T1000 (cell line): ENCODE measurements around the gene RPL41.
A peak's percentile ranks its signal among the peaks of the same experiment; 100 is the strongest.
"Not testable (repeated sequence)": the region's sequence is repeated elsewhere in the genome, so short reads cannot be mapped to it uniquely, and the experiment has no call there.

Experiments used
- DNase-seq: peaks from one replicate; lab custom pipeline; 2025; ENCODE audit warnings: mixed read lengths; lab: John Stamatoyannopoulos, UW

The RPL41 gene

DNA sequence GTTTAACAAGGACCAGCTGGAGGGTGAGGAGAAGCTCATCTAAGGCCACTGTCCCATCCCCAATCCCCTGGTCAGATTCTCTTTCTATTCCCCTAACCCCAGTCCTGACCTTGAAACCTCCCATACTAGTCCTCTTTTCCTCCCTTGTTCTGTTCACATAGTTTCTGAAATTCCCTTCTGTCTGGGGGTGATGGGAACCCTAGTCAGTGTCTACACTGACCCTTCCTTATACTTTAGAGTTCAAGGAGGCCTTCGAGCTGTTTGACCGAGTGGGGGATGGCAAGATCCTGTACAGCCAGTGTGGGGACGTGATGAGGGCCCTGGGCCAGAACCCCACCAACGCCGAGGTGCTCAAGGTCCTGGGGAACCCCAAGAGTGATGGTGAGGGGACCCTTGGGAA lies 38.4 kb downstream of the RPL41 start:
- DNase-seq: no peak

DNA sequence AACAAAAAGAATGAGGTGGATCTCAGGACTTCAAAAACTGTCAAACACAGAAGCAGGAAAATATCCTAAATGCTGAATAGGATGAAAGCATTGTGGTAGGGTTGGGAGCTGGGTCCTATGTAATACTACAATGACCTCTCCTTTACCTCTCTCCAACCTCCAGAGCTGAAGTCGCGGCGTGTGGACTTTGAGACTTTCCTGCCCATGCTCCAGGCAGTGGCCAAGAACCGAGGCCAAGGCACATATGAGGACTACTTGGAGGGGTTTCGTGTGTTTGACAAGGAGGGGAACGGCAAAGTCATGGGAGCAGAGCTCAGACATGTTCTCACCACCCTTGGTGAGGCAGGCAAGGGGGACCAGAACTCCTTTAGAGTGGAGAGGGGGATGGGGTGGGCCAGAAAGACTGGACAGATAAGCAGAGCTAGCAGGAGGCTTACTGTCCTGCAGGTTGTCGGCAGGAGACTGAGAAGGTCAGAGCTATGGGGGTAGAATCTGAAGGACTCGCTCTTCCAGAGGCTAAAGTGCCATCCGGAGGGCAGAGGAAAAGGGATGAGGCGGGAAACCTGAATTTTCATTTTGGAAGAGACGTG lies 38.9 kb downstream of the RPL41 start:
- no peak for DNase-seq

DNA sequence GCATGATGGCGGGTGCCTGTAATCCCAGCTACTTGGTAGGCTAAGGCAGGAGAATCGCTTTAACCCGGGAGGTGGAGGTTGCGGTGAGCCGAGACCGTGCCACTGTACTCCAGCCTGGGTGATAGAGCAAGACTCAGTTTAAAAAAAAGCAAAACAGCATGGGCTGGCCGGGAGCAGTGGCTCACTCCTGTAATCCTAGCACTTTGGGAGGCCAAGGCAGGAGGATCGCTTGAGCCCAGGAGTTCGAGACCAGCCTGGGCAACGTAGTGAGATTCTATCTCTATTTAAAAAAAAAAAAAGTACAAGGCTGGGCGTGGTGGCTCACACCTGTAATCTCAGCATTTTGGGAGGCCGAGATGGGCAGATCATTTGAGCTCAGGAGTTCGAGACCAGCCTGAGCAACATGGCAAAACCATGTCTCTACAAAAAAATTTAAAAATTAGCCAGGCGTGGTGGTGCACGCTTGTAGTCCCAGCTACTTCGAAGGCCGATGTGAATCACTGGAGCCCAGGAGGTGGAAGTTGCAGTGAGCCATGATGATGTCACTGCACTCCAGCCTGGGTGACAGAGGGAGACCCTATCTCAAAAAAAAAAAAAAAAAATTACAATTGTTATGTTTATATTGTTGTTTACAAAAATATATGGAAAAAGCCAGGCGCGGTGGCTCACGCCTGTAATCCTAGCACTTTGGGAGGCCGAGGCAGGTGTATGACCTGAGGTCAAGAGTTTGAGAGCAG lies 40.2 kb downstream of the RPL41 start:
- DNase-seq: not testable (repeated sequence)

DNA sequence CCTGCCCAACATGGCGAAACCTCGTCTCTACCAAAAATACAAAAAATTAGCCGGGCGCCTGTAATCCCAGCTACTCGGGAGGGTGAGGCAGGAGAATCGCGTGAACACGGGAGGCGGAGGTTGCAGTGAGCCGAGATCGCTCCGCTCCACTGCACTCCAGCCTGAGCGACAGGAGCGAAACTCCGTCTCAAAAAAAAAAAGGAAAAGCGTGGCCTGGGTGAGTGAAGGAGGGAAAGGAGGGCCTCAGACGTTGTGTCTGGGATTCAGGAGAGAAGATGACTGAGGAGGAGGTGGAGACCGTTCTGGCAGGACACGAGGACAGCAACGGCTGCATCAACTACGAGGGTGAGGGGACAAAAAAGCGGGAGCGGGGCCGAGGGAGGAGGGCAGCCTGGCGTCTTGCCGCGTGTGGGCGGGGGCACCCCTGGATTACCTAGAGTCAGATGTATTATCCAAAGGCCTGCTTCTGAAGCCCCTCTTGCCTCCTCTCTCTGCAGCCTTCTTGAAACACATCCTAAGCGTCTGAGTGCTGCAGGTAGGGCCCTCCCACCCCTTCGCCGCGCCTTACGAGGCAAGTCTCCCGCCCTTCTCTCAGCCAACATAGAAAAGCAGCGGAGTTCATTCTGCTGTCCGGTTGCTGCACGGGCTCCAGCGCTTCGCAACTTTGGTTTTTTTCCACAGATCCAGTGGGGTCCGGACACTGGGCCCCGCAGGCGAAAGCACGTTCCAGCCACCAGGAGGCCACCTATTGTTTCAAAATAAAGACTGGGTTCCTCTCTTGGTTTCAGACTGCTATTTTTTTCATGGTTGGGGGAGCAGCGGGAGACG lies 41.0 kb downstream of the RPL41 start:
- DNase-seq: peak; percentile 77

DNA sequence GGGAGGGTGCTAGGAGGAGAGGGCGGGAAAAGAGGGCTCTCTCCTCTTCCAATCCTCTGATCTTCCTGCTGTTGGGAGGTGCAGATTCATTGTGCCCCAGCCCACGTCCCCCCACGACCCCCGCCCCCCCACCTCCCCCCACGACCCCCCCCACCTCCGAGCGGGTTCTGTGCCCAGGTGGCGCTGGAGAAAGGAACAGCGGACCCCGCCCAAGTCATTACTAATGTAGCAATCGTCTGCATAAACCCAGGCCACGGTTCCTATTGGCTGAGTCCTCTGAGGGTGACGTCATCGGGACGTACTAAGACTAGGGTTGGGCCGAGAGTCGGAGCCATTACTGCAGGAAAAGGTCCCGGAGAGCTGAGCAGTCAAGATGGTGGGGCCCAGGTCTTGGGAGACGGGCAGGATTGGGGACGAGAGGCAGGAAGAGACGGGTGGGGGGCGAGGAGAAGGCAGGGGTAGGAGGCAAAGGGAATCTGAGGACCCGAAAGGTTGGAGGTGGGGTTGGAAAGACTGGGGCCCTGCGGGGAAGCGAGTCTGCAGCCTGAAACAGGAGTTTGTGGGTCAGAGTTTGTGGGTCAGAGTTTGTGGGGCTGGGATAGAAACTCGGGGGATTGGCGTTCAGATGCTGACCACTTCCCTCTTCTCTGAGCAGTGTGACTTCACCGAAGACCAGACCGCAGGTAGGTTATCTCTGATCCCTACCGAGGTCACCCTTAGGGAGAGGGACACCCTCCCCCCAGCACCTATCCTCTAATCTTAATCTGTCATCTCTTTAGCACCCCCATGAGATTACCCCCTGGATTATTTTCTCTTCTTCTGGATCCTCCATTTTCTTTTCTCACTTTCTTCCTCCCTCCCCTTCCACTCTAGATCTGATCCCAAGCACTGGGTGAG lies 41.8 kb downstream of the RPL41 start, which contains the start of gene MYL6:
MYL6 (plus strand) TSS at position 331 of the 897 bp plus-strand sequence; CDS start at position 374, 43 bp downstream.
- peak; percentile 89 for DNase-seq

DNA sequence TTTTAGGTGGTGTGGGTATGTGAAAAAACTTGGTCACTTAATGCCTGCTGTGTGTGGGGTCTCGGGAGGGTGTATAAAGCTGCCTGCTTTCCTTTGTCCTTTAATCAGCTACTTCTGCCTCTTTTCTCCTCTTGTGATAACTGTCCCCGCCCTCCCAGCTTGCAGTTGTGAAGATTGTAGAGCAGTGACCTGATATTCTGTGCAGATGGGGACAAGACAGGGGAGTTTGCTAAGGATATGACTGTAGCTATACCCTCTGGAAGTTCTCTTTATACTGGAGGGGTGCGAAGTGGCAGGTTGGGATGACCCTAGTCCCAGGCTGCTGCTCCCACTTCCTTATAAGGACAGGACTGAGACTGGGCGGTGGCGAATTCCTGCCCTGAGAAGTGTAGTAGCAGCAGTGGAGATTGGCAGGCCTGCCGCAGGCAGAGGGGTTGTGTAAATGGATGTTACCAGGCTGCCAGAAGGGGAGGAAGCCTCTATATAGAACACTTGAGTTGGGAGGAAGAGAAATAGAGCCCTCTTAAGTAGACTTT lies 42.6 kb downstream of the RPL41 start:
- no peak for DNase-seq

DNA sequence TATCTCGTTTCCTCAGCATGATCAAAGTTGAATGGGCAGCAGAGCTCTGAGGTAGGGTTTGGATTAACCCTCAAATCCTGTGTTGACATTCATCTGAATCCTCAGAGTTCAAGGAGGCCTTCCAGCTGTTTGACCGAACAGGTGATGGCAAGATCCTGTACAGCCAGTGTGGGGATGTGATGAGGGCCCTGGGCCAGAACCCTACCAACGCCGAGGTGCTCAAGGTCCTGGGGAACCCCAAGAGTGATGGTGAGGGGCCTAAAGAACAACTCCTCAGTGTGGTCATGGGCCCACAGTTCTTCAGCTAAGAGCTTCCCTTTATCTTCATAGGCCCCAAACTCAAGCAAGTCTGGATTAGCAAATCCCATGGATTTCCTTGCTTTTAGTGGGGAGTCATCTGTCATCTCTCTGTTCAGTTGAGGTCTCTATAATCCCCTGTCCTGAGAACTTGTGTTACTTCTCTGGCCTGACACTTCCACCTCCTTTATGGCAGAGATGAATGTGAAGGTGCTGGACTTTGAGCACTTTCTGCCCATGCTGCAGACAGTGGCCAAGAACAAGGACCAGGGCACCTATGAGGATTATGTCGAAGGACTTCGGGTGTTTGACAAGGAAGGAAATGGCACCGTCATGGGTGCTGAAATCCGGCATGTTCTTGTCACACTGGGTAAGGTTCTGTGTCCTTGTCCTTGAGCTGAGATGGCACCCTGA lies 43.2 kb downstream of the RPL41 start:
- no peak for DNase-seq

DNA sequence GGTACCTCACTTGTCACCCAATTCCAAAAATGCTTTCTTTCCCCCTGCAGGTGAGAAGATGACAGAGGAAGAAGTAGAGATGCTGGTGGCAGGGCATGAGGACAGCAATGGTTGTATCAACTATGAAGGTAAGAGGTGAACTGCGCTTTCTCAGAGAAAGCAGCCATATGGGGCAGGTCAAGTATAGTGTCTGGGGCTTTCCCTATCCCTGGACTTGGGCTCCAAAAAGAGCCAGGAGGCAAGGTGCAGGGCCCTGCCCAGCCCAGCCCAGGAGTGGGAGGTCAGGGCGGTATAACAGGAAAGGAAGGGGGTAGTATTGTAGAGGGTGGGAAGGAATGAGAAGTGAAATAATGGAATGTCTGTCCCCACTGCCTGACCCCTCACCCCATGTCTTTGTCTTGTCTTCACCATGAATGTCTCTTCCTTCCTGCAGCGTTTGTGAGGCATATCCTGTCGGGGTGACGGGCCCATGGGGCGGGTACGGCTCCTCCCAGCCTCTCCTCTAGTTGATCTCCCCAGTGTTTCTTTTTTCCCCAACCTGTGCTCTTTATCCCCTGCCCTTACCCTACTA lies 43.8 kb downstream of the RPL41 start:
- DNase-seq: no peak

DNA sequence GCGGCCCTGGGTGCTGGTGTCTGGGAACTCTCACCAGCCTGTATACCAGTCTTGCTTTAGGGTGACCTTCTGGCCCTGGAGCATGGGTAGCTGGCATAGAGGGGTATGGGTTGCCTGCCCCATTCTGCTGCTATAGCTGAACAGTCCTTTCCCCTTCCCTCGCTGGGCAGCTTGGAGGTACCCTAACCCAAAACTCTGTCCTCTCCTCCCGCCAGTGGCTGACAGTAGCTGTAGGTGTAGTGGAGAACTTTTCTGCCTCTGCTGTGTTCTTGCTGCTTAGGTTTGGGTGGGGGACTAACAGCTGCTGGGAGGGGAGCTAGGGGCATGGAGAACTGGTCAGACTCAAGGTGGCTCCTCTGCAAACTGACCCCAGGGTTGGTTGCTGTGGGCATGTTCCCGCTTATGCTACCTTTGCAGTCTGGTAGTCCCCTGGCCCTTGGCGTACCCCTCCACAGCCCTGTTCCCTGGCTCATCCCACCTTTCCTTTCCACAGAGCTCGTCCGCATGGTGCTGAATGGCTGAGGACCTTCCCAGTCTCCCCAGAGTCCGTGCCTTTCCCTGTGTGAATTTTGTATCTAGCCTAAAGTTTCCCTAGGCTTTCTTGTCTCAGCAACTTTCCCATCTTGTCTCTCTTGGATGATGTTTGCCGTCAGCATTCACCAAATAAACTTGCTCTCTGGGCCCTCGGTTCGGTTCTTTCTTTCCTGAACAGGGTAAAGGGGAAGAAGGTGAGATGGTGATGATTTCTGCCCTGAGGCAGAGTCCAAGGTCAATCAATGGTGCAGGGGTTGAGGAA lies 44.7 kb downstream of the RPL41 start:
- no peak for DNase-seq

DNA sequence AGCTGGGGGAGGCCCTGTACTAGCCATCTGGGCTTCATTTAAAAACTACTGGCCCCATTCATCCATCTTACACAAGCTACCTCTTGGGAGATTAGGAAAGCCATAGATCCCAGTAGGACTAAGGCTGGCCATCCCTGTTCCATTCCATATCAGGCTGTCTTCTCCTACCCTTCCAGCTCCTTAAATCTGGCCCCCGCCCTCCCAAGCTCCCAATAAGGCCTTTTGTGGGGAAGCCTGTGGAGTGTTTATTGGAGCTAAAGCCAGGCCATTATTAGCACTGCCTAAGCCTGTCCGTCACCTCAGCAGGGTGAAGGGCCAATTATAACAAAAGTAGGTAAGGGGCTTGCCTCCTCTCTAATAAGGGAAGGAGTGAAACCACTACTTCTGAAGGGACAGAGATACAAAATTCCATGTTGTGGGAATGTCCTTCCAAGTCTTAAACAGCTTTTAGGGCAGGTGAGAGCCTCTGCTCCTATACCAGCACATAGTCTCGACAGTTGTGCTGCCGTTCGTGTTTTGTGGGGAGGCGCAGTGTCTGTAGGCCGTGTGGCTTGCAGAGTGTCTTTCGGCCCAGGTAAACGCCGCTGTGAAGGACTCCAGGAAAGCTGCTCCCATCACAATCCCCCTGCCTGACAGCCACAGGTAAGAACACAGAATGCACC lies 45.4 kb downstream of the RPL41 start:
- no peak for DNase-seq

DNA sequence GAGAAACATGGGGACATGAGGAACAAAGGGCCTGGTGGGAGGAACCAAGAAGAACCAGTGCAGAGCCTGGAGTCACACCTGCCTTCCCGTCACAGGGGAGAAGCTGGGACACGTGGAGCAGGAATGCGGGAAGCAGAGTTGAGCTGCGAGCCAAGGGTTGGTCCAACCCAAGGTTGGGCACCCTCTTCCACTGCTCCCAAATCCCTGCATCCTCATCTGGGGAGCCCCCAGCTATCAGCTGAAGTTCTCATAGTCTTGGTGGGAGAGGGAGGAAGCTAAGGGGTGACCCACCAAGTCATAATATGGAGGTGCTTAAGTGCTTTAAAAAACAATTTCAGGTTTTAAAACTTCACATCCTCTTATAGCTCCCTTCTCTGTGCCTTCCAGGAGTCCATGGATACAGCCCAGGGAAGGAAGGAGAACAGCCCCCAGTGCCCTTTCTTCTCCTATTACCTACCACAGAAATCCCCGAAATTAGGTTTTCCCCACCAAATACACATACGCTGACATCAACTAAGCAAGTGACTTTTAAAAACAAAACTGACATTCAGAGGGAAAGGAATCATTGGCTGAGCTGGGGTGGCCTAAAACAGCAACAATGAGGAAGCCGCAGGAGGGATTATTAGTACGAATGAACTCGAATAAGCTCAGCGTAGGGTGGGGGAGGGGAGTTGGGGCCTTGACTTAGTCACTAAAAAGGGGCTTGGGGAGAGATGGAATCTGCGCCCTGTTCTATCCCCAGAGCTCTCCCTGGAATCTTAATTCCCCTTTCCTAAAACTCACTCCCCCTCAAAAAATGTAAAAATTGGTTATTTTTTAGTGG lies 46.2 kb downstream of the RPL41 start:
- no peak for DNase-seq

DNA sequence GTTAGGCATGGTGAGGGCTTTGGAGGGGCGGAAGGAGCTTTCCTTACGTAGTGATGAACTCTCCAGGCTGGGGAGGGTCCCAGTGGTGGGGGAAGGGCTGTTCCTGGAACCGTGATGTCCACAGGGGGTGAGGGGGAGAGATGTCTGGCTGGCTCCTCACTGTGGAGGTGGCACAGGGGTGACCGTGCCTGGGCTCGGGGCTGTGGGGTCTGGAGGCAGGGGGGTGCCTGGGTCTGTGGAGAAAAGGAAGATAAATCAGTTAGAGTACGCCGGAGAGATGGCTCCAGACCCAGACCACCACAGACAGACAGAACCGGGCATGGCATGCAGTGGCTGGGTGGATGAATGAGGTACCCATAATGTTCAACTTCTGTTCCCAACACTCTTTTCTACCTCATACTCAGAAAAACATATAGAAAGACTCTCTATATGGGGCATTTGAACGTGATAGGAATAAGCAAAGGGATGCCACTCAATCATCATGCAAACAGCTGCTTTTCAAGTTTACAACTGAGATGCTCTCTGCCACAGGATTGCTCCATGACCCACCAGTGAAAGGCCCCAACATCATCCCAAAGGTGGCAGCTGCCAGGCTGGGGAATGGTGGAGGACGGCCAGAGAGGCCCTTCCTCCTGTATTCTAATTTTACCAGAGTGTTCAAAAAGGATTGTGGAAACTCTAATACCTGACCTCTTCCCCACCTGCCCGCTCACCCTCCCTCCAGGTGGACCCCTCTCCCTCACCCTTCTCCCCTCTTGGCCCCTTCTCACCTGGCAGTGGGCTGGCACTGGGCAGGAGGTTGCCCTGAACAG lies 47.3 kb downstream of the RPL41 start:
- no peak for DNase-seq

DNA sequence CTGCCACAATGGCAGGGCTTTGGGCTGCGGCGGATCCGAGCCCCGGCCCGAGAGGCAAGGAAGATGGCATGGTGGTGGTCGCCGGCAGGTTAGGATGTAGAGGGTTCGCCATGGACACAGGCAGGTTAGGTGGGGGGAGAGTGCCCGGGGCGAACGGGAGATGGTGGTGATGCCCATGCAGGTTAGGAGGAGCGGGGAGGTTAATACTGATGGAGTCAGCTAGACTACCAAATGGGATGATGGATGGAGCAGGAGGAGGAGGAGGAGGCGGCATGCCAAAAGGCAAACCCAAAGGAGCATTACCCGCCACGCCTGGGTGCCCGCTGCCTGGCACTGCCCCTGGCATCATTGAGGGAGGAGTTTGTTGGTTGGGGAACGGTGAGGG lies 47.9 kb downstream of the RPL41 start:
- DNase-seq: no peak

DNA sequence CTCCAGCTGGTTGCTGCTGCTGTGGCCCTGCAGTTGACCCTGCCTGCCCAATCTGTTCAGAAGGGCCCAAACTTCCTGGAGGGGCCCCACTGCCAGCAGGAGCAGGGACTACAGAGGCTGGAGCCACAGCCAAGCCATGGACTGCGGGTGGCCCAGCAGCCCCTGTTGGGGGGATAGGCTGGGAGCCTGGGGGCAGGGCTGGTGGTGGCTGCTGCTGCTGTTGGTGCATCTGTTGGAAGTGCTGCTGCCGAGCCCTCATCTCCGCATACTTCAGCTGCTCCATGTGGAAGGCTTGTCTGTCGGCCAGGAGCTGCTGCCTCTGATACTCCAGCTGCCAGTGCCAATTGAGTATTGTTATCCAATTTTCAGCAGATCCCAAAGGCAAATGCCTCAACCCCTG lies 48.9 kb downstream of the RPL41 start:
- DNase-seq: no peak
